HFFc6 (cell line): ENCODE results near the gene FGF18. TPM values are rescaled to one million over a fixed set of nuclear protein-coding genes. Genes with fewer than 3 reads are reported as not detected.

ENCODE experiments used
- DNase-seq: peaks from one replicate; pipeline ENCODE4 v3.0.0-alpha.2; 2018
- H3K27ac Mint-ChIP-seq: 2 replicates; pipeline ENCODE4 v1.8.0; 2020; ENCODE audit warnings: mild to moderate bottlenecking, mixed read lengths
- H3K27me3 Mint-ChIP-seq: 2 replicates; pipeline ENCODE4 v1.8.0; 2021; ENCODE audit warnings: mild to moderate bottlenecking, moderate library complexity, mixed read lengths; ENCODE audit not compliant: insufficient read depth
- H3K36me3 Mint-ChIP-seq: 2 replicates; pipeline ENCODE4 v1.8.0; 2021; ENCODE audit warnings: low read depth, mixed read lengths
- H3K4me1 Mint-ChIP-seq: 2 replicates; pipeline ENCODE4 v1.8.0; 2020; ENCODE audit warnings: low read depth, mixed read lengths
- H3K4me3 Mint-ChIP-seq: 2 replicates; pipeline ENCODE4 v1.8.0; 2020; ENCODE audit warnings: mild to moderate bottlenecking, moderate library complexity, mixed read lengths
- H3K9me3 Mint-ChIP-seq: 2 replicates; pipeline ENCODE4 v1.8.0; 2020; ENCODE audit warnings: mild to moderate bottlenecking, mixed read lengths
- total RNA-seq, 6 experiments: library from RNA; stranded (reverse); fragmentation: NEBNext Ultra II Directional; extraction: Animal tissue kit (Norgen Biotek cat#: 25700); gene quantifications; 2 replicates in 1 of 6; 3 replicates in 5 of 6; pipeline ENCODE4 v1.2.3, GENCODE V29; 2021
- TF ChIP-seq, protein P1 (sequence below): fragments of 200-600 bp; sonication (generic); IDR thresholded peaks from 2 replicates; pipeline ENCODE4 v1.5.0; 2021; ENCODE audit warnings: antibody characterized with exemption, mild to moderate bottlenecking

Gene FGF18
- total RNA-seq, 6 experiments from 2014 or later: 0.16 to 0.17 TPM; not detected in 4

GRCh38 chr5:171415115-171415730 is 4.2 kb upstream of the FGF18 start:
- no peak overlapping the region for H3K27ac Mint-ChIP-seq
- H3K36me3 Mint-ChIP-seq: peaks cover 22% of the 10 kb centered on the region
- DNase-seq: no peak
- TF ChIP-seq, protein P1, sequence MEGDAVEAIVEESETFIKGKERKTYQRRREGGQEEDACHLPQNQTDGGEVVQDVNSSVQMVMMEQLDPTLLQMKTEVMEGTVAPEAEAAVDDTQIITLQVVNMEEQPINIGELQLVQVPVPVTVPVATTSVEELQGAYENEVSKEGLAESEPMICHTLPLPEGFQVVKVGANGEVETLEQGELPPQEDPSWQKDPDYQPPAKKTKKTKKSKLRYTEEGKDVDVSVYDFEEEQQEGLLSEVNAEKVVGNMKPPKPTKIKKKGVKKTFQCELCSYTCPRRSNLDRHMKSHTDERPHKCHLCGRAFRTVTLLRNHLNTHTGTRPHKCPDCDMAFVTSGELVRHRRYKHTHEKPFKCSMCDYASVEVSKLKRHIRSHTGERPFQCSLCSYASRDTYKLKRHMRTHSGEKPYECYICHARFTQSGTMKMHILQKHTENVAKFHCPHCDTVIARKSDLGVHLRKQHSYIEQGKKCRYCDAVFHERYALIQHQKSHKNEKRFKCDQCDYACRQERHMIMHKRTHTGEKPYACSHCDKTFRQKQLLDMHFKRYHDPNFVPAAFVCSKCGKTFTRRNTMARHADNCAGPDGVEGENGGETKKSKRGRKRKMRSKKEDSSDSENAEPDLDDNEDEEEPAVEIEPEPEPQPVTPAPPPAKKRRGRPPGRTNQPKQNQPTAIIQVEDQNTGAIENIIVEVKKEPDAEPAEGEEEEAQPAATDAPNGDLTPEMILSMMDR: no peak
- H3K4me1 Mint-ChIP-seq: peaks cover 20% of the 10 kb centered on the region
- H3K27me3 Mint-ChIP-seq: peaks cover 2% of the 10 kb centered on the region
- no peak overlapping the region for H3K4me3 Mint-ChIP-seq
- no peaks in the 10 kb centered on the region for H3K9me3 Mint-ChIP-seq

DNA sequence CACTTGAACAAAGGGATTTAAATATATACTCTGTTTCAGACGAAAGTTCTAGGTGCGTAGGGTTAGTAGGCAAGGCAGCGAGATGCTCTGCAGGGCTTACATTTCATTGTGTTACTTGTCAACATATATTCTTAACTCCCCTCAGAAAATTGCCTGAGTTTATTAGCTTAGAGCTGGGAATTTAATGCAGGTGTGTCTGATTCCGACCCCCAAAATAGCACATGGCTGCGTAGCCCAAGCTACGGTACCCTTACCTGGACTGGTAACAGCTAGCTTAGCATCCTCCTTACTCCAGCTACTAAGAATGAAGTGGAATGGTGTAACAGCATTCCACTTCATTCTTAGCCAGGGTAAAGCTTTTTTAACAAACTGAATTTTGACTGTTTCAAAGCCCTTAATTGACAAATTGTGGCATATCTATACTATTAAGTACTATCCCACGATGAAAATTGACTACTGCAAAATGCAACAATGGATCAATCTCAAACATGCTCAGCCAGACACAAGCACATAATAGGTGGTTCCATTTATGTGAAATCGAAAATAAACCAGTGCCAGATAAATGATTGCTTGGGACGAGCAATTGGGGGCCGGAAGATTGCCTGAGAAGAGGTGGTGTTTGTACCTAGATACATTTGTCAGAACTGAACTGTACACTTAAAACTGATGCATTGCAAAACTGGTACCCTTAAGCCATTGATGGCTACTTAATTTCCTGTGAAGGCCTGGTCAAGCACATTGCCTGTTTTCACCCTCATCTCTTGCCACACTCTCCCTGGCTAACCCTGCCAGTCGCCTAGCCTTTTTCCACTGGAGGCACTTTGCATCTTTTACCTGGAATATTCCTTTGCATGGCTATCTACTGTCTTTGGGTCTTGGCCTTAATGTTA is 3.0 kb upstream of the FGF18 start:
- Mint-ChIP-seq H3K9me3 (no peaks in the 10 kb centered on the region), H3K27ac (no peak overlapping the region), H3K4me1 (peaks cover 19% of the 10 kb centered on the region), H3K4me3 (no peak overlapping the region), H3K27me3 (peaks cover 2% of the 10 kb centered on the region), H3K36me3 (peaks cover 17% of the 10 kb centered on the region)
- no peak for DNase-seq
- TF ChIP-seq, protein P1: no peak

DNA sequence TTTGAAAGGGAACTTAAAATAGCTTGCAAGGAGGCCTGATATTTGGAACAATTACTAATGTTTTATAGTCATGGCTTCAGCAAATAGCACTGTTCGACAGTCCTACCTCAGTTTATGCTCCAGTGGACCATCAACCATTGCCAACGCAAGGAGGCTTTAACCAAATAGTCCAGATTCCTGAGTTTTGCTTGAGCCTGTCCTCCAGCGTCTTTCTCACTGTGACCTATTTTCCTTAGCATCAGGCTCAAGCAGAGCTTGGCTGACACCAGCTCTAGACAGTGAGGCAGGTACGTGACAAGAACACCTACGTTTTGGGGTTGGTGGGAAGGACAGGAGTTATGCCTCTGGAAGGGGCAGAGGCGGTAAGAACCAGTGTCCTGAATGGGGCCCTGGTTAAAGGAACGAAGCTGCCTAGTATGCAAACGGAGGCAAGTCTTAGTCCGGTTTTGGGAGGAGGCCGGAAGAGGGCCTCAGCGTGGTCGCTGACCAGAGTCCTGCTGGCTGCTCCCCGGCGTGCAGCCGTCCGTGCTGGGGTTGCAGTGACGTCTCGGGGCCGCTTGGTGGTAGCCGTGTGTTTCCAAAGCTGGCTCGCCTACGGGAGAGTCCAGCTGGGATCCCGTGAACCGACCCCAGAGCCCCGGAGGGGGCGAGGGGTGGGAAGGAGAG is 998 bp upstream of the FGF18 start:
- no peaks in the 10 kb centered on the region for H3K36me3 Mint-ChIP-seq
- no peaks in the 10 kb centered on the region for H3K9me3 Mint-ChIP-seq
- peak; percentile 82 for DNase-seq
- TF ChIP-seq, protein P1: peak; percentile 93
- H3K27ac Mint-ChIP-seq: no peak overlapping the region; the same call in 1 of the 2 replicates
- H3K4me1 Mint-ChIP-seq: peaks cover 13% of the 10 kb centered on the region
- H3K4me3 Mint-ChIP-seq: peak overlapping the region; percentile 57
- H3K27me3 Mint-ChIP-seq: peaks cover 2% of the 10 kb centered on the region

DNA sequence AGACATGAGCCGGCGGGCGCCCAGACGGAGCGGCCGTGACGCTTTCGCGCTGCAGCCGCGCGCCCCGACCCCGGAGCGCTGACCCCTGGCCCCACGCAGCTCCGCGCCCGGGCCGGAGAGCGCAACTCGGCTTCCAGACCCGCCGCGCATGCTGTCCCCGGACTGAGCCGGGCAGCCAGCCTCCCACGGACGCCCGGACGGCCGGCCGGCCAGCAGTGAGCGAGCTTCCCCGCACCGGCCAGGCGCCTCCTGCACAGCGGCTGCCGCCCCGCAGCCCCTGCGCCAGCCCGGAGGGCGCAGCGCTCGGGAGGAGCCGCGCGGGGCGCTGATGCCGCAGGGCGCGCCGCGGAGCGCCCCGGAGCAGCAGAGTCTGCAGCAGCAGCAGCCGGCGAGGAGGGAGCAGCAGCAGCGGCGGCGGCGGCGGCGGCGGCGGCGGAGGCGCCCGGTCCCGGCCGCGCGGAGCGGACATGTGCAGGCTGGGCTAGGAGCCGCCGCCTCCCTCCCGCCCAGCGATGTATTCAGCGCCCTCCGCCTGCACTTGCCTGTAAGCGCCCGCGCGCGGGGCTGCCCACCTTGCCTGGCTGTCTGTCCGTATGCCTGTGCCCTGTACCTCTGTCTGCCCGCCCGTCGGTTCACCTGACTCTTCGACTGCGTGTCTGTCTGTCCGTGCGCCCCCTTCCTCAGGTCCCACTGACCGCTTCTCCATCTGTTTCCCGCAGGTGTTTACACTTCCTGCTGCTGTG is 412 bp downstream of the FGF18 start:
- Mint-ChIP-seq H3K36me3 (no peaks in the 10 kb centered on the region), H3K27ac (no peak overlapping the region), H3K4me1 (peaks cover 13% of the 10 kb centered on the region)

More for the DNA sequence above, 412 bp downstream of the FGF18 start:
- H3K4me3 Mint-ChIP-seq: peak overlapping the region; percentile 57
- TF ChIP-seq, protein P1: no peak
- no peak for DNase-seq
- no peaks in the 10 kb centered on the region for H3K9me3 Mint-ChIP-seq
- H3K27me3 Mint-ChIP-seq: peaks cover 2% of the 10 kb centered on the region; the same call in 1 of the 2 replicates
